Activated T-cell treated with anti-CD3 and anti-CD28 coated beads, Interleukin-2, amount 50 U/mL, for 4 hours (primary cell): Measurements from ENCODE around the gene UROS. TPM values are rescaled to one million over a fixed set of nuclear protein-coding genes. Genes with fewer than 3 reads are reported as not detected.

Source experiments
- ATAC-seq, 2 donors: fragments of 200-7000 bp; cut with Tn5 transposase; one replicate each; pipeline ENCODE4 v1.10.0; 2021
- DNase-seq: peaks from one replicate; pipeline ENCODE4 v3.0.0-alpha.2; 2020
- H3K27me3 Mint-ChIP-seq: one replicate; pipeline ENCODE4 v1.8.0; 2021; ENCODE audit warnings: low read depth, mixed read lengths
- H3K36me3 Mint-ChIP-seq: one replicate; pipeline ENCODE4 v1.8.0; 2022; ENCODE audit warnings: mixed read lengths; ENCODE audit not compliant: insufficient read depth
- H3K4me1 Mint-ChIP-seq: one replicate; pipeline ENCODE4 v1.8.0; 2021; ENCODE audit warnings: low read depth, mixed read lengths
- H3K4me3 Mint-ChIP-seq: one replicate; pipeline ENCODE4 v1.8.0; 2021; ENCODE audit warnings: mild to moderate bottlenecking, moderate library complexity, mixed read lengths
- H3K9me3 Mint-ChIP-seq: one replicate; pipeline ENCODE4 v1.8.0; 2021; ENCODE audit warnings: mixed read lengths
- total RNA-seq, 3 donors: library from RNA; stranded (reverse); gene quantifications; one replicate each; pipeline ENCODE4 v1.2.1, GENCODE V29; 2021

UROS gene
- 10 to 100 TPM; 28.0 to 35.1 (median 32.8) TPM for total RNA-seq

GRCh38 chr10:125822878-125823662 lies at the start of gene UROS, which contains the start of gene BCCIP:
UROS (minus strand) TSS chr10:125823258; CDS start chr10:125816499, 6,759 bp downstream.
BCCIP (plus strand) TSS chr10:125823546; CDS start chr10:125823558, 12 bp downstream.
- Mint-ChIP-seq H3K4me3 (peak within 1 kb of the TSS; percentile 79), H3K4me1 (peaks cover 22% of the 10 kb centered on the region), H3K36me3 (peaks cover 13% of the 10 kb centered on the region)

GRCh38 chr10:125871338-125871737 lies 48.3 kb upstream of the UROS start:
- ATAC-seq (no peak), DNase-seq (no peak)
- H3K36me3 Mint-ChIP-seq: peaks cover 20% of the 10 kb centered on the region
- no peaks in the 10 kb centered on the region for H3K4me1 Mint-ChIP-seq
- no peak overlapping the region for H3K4me3 Mint-ChIP-seq
- no peaks in the 10 kb centered on the region for H3K27me3 Mint-ChIP-seq
- H3K9me3 Mint-ChIP-seq: peaks cover 3% of the 10 kb centered on the region

More at GRCh38 chr10:125822878-125823662, at the start of gene UROS, which contains the start of gene BCCIP:
- ATAC-seq (peak; percentile 85 to 87), DNase-seq (peak; percentile 87)
- no peaks in the 10 kb centered on the region for H3K27me3 Mint-ChIP-seq
- H3K9me3 Mint-ChIP-seq: no peaks in the 10 kb centered on the region

GRCh38 chr10:125868372-125868975 lies 45.4 kb upstream of the UROS start:
- ATAC-seq: no peak
- Mint-ChIP-seq H3K36me3 (peaks cover 4% of the 10 kb centered on the region), H3K4me3 (no peak overlapping the region), H3K27me3 (no peaks in the 10 kb centered on the region), H3K9me3 (no peaks in the 10 kb centered on the region), H3K4me1 (no peaks in the 10 kb centered on the region)
- no peak for DNase-seq

- Mint-ChIP-seq H3K27me3 (no peaks in the 10 kb centered on the region), H3K36me3 (peaks cover 4% of the 10 kb centered on the region), H3K9me3 (no peaks in the 10 kb centered on the region), H3K4me1 (no peaks in the 10 kb centered on the region), H3K4me3 (no peak overlapping the region)
- ATAC-seq: no peak
- no peak for DNase-seq
Observed at GRCh38 chr10:125866421-125867029, 43.5 kb upstream of the UROS start.

GRCh38 chr10:125865120-125865519 lies 42.1 kb upstream of the UROS start:
- H3K9me3 Mint-ChIP-seq: no peaks in the 10 kb centered on the region
- no peak for DNase-seq
- H3K4me3 Mint-ChIP-seq: no peak overlapping the region
- H3K36me3 Mint-ChIP-seq: peaks cover 4% of the 10 kb centered on the region
- ATAC-seq: no peak
- no peaks in the 10 kb centered on the region for H3K4me1 Mint-ChIP-seq
- H3K27me3 Mint-ChIP-seq: no peaks in the 10 kb centered on the region

GRCh38 chr10:125859128-125859817 lies 36.2 kb upstream of the UROS start:
- Mint-ChIP-seq H3K4me1 (no peaks in the 10 kb centered on the region), H3K9me3 (no peaks in the 10 kb centered on the region)
- no peak for ATAC-seq

GRCh38 chr10:125857185-125857760 lies 34.2 kb upstream of the UROS start:
- Mint-ChIP-seq H3K27me3 (no peaks in the 10 kb centered on the region), H3K4me1 (no peaks in the 10 kb centered on the region), H3K36me3 (peaks cover 14% of the 10 kb centered on the region), H3K4me3 (no peak overlapping the region), H3K9me3 (no peaks in the 10 kb centered on the region)
- ATAC-seq: no peak
- DNase-seq: no peak

More at GRCh38 chr10:125859128-125859817, 36.2 kb upstream of the UROS start:
- H3K4me3 Mint-ChIP-seq: no peak overlapping the region
- no peak for DNase-seq
- H3K36me3 Mint-ChIP-seq: peaks cover 5% of the 10 kb centered on the region
- H3K27me3 Mint-ChIP-seq: no peaks in the 10 kb centered on the region

GRCh38 chr10:125852487-125852886 lies 29.4 kb upstream of the UROS start:
- H3K9me3 Mint-ChIP-seq: no peaks in the 10 kb centered on the region
- H3K4me1 Mint-ChIP-seq: no peaks in the 10 kb centered on the region
- DNase-seq: no peak
- peaks cover 22% of the 10 kb centered on the region for H3K36me3 Mint-ChIP-seq
- ATAC-seq: no peak
- H3K4me3 Mint-ChIP-seq: no peak overlapping the region
- no peaks in the 10 kb centered on the region for H3K27me3 Mint-ChIP-seq

- H3K27me3 Mint-ChIP-seq: no peaks in the 10 kb centered on the region
- no peak for ATAC-seq
- peaks cover 24% of the 10 kb centered on the region for H3K36me3 Mint-ChIP-seq
- H3K9me3 Mint-ChIP-seq: no peaks in the 10 kb centered on the region
- DNase-seq: no peak
- no peaks in the 10 kb centered on the region for H3K4me1 Mint-ChIP-seq
- no peak overlapping the region for H3K4me3 Mint-ChIP-seq
Observed at GRCh38 chr10:125850766-125851731, 28.0 kb upstream of the UROS start.

GRCh38 chr10:125849448-125849847 lies 26.4 kb upstream of the UROS start:
- H3K9me3 Mint-ChIP-seq: no peaks in the 10 kb centered on the region
- no peaks in the 10 kb centered on the region for H3K4me1 Mint-ChIP-seq
- H3K4me3 Mint-ChIP-seq: no peak overlapping the region
- no peaks in the 10 kb centered on the region for H3K27me3 Mint-ChIP-seq
- DNase-seq (no peak), ATAC-seq (no peak)
- peaks cover 26% of the 10 kb centered on the region for H3K36me3 Mint-ChIP-seq

GRCh38 chr10:125848857-125849256 lies 25.8 kb upstream of the UROS start:
- Mint-ChIP-seq H3K27me3 (no peaks in the 10 kb centered on the region), H3K9me3 (no peaks in the 10 kb centered on the region), H3K4me1 (no peaks in the 10 kb centered on the region), H3K36me3 (peaks cover 28% of the 10 kb centered on the region), H3K4me3 (no peak overlapping the region)
- ATAC-seq: no peak
- no peak for DNase-seq

GRCh38 chr10:125848371-125848770 lies 25.3 kb upstream of the UROS start:
- no peaks in the 10 kb centered on the region for H3K9me3 Mint-ChIP-seq
- H3K27me3 Mint-ChIP-seq: no peaks in the 10 kb centered on the region
- no peak overlapping the region for H3K4me3 Mint-ChIP-seq
- no peak for DNase-seq
- H3K4me1 Mint-ChIP-seq: no peaks in the 10 kb centered on the region
- H3K36me3 Mint-ChIP-seq: peaks cover 26% of the 10 kb centered on the region
- ATAC-seq: no peak

GRCh38 chr10:125846894-125847293 lies 23.8 kb upstream of the UROS start:
- no peaks in the 10 kb centered on the region for H3K9me3 Mint-ChIP-seq
- ATAC-seq: no peak
- no peak overlapping the region for H3K4me3 Mint-ChIP-seq

More at GRCh38 chr10:125846894-125847293, 23.8 kb upstream of the UROS start:
- H3K27me3 Mint-ChIP-seq: no peaks in the 10 kb centered on the region
- H3K4me1 Mint-ChIP-seq: no peaks in the 10 kb centered on the region
- DNase-seq: no peak
- peaks cover 18% of the 10 kb centered on the region for H3K36me3 Mint-ChIP-seq
